Endothelial cell of umbilical vein (primary cell): ENCODE measurements around the gene TRAF3IP1. TPM values are rescaled to one million over a fixed set of nuclear protein-coding genes. Genes with fewer than 3 reads are reported as not detected.

Experiments used
- polyA plus RNA-seq, 4 experiments: library from polyadenylated mRNA; depleted of rRNA in 3 of 4; stranded (reverse) in 3 of 4; unstranded in 1 of 4; fragments of >200 nt; gene quantifications; 2 replicates each; pipeline versions ENCODE4 v1.2.1 to v1.2.3, GENCODE V29; 2011 to 2012; ENCODE audit warnings: missing spikeins in 1 of 4
- small RNA-seq: library from RNA; depleted of rRNA; stranded (forward); fragments of <200 nt; gene quantifications from one replicate; pipeline ENCODE3, GENCODE V24; 2012; ENCODE audit warnings: low replicate concordance, low read depth; ENCODE audit not compliant: insufficient read depth, insufficient read length
- total RNA-seq: library from RNA; stranded (reverse); gene quantifications from 2 replicates; pipeline ENCODE4 v1.2.3, GENCODE V29; 2021

Gene TRAF3IP1
- total and polyA plus RNA-seq, 2 donors (not counting 3 experiments of a cell fraction or from before 2014, with no cell fraction given): 3.4 to 15.9 TPM

Small RNAs within 50 kb of the gene (small RNA-seq; reads per million reads assigned to genes)
- gene RNU6-234P: not detected

Other genes with a start within 250 kb of the TRAF3IP1 start
- gene ESPNL, start 220.2 kb upstream of the TRAF3IP1 start, total RNA-seq: not detected in 2 replicates
- gene ESPNL, start 220.2 kb upstream of the TRAF3IP1 start, polyA plus RNA-seq: not detected in 2 replicates
- gene KLHL30, start 181.8 kb upstream of the TRAF3IP1 start, total RNA-seq: not detected in 2 replicates
- not detected in 2 replicates for gene KLHL30, start 181.8 kb upstream of the TRAF3IP1 start, polyA plus RNA-seq
- 0.46 and 1.2 TPM in 2 replicates for gene ERFE, start 161.5 kb upstream of the TRAF3IP1 start, total RNA-seq
- gene ERFE, start 161.5 kb upstream of the TRAF3IP1 start, polyA plus RNA-seq: 0.48 and 0.65 TPM in 2 replicates
- gene ILKAP, start 116.8 kb upstream of the TRAF3IP1 start, total RNA-seq: 47.5 and 49.2 TPM in 2 replicates
- 37.8 and 49.8 TPM in 2 replicates for gene ILKAP, start 116.8 kb upstream of the TRAF3IP1 start, polyA plus RNA-seq
- 5.1 and 5.4 TPM in 2 replicates for gene HES6, start 80.5 kb upstream of the TRAF3IP1 start, total RNA-seq
- gene HES6, start 80.5 kb upstream of the TRAF3IP1 start, polyA plus RNA-seq: 2.2 and 4.3 TPM in 2 replicates
- gene PER2, start 31.9 kb upstream of the TRAF3IP1 start, total RNA-seq: 3.3 and 3.8 TPM in 2 replicates
- gene PER2, start 31.9 kb upstream of the TRAF3IP1 start, polyA plus RNA-seq: 0.60 and 0.86 TPM in 2 replicates
- 16.2 and 16.7 TPM in 2 replicates for gene ASB1, start 106.4 kb downstream of the TRAF3IP1 start, total RNA-seq
- gene ASB1, start 106.4 kb downstream of the TRAF3IP1 start, polyA plus RNA-seq: 12.3 and 12.9 TPM in 2 replicates